Endothelial cell (in vitro differentiated cells): ENCODE data around the gene ARHGEF28. TPM values are rescaled to one million over a fixed set of nuclear protein-coding genes. Genes with fewer than 3 reads are reported as not detected.

Experiments
- DNase-seq: peaks from one replicate; pipeline ENCODE4 v3.0.0; 2021; ENCODE audit warnings: low spot score
- H3K27ac Mint-ChIP-seq: one replicate; pipeline ENCODE4 v1.8.0; 2021; ENCODE audit warnings: mixed read lengths, inconsistent platforms; ENCODE audit not compliant: unreplicated experiment
- H3K27me3 Mint-ChIP-seq: one replicate; pipeline ENCODE4 v1.8.0; 2021; ENCODE audit warnings: mild to moderate bottlenecking, moderate library complexity, mixed read lengths, inconsistent platforms; ENCODE audit not compliant: unreplicated experiment
- H3K36me3 Mint-ChIP-seq: one replicate; pipeline ENCODE4 v1.8.0; 2021; ENCODE audit warnings: mild to moderate bottlenecking, low read depth, mixed read lengths, inconsistent platforms; ENCODE audit not compliant: unreplicated experiment
- H3K4me1 Mint-ChIP-seq: one replicate; pipeline ENCODE4 v1.8.0; 2021; ENCODE audit warnings: mild to moderate bottlenecking, mixed read lengths, inconsistent platforms; ENCODE audit not compliant: unreplicated experiment
- H3K4me3 Mint-ChIP-seq: one replicate; pipeline ENCODE4 v1.8.0; 2021; ENCODE audit warnings: mild to moderate bottlenecking, mixed read lengths, inconsistent platforms; ENCODE audit not compliant: unreplicated experiment
- H3K9me3 Mint-ChIP-seq: one replicate; pipeline ENCODE4 v1.8.0; 2021; ENCODE audit warnings: mixed read lengths, inconsistent platforms; ENCODE audit not compliant: unreplicated experiment
- CTCF ChIP-seq: fragments of 200-600 bp; sonication (generic); IDR thresholded peaks from one replicate; pipeline ENCODE4 v1.5.0; 2021; ENCODE audit warnings: antibody characterized with exemption; ENCODE audit not compliant: unreplicated experiment
- total RNA-seq: library from RNA; stranded (reverse); fragmentation: NEBNext Ultra II Directional; extraction: Animal tissue kit (Norgen Biotek cat#: 25700); gene quantifications from one replicate; pipeline ENCODE4 v1.2.1, GENCODE V29; 2021; ENCODE audit not compliant: unreplicated experiment

The ARHGEF28 gene
- total RNA-seq, 1 donor from 2014 or later = 1.5 TPM

GRCh38 chr5:73887688-73888087, 261.7 kb downstream of the ARHGEF28 start:
- no peak for DNase-seq
- H3K36me3 Mint-ChIP-seq = no peaks in the 10 kb centered on the region
- H3K27ac Mint-ChIP-seq = no peak overlapping the region

GRCh38 chr5:73890569-73890968, 264.6 kb downstream of the ARHGEF28 start:
- Mint-ChIP-seq H3K27me3 (peaks cover 2% of the 10 kb centered on the region), H3K36me3 (no peaks in the 10 kb centered on the region), H3K9me3 (no peaks in the 10 kb centered on the region), H3K4me3 (no peak overlapping the region), H3K4me1 (no peaks in the 10 kb centered on the region), H3K27ac (no peak overlapping the region)
- TF ChIP-seq CTCF = no peak
- DNase-seq = no peak

More at GRCh38 chr5:73887688-73888087, 261.7 kb downstream of the ARHGEF28 start:
- Mint-ChIP-seq H3K4me3 (no peak overlapping the region), H3K4me1 (no peaks in the 10 kb centered on the region), H3K9me3 (no peaks in the 10 kb centered on the region), H3K27me3 (peaks cover 1% of the 10 kb centered on the region)
- no peak for TF ChIP-seq CTCF

GRCh38 chr5:73892218-73892617, 266.2 kb downstream of the ARHGEF28 start:
- Mint-ChIP-seq H3K4me3 (no peak overlapping the region), H3K9me3 (no peaks in the 10 kb centered on the region), H3K4me1 (no peaks in the 10 kb centered on the region), H3K36me3 (no peaks in the 10 kb centered on the region), H3K27me3 (peaks cover 2% of the 10 kb centered on the region), H3K27ac (no peak overlapping the region)
- DNase-seq = no peak
- no peak for TF ChIP-seq CTCF

- Mint-ChIP-seq H3K4me1 (no peaks in the 10 kb centered on the region), H3K4me3 (no peak overlapping the region), H3K27me3 (peaks cover 2% of the 10 kb centered on the region), H3K27ac (no peak overlapping the region), H3K36me3 (no peaks in the 10 kb centered on the region), H3K9me3 (no peaks in the 10 kb centered on the region)
- DNase-seq = no peak
- TF ChIP-seq CTCF = no peak
Measured at GRCh38 chr5:73892806-73893205, 266.8 kb downstream of the ARHGEF28 start.

- DNase-seq = no peak
- TF ChIP-seq CTCF = no peak
- no peak overlapping the region for H3K27ac Mint-ChIP-seq
- peaks cover 2% of the 10 kb centered on the region for H3K27me3 Mint-ChIP-seq
- no peak overlapping the region for H3K4me3 Mint-ChIP-seq
- no peaks in the 10 kb centered on the region for H3K36me3 Mint-ChIP-seq
- no peaks in the 10 kb centered on the region for H3K9me3 Mint-ChIP-seq
- no peaks in the 10 kb centered on the region for H3K4me1 Mint-ChIP-seq
Measured at GRCh38 chr5:73893813-73894212, 267.8 kb downstream of the ARHGEF28 start.
